Measurements from ENCODE around the gene PPP2R5A.
"Not testable (repeated sequence)": the region's sequence is repeated elsewhere in the genome, so short reads cannot be mapped to it uniquely, and the experiment has no call there.

PPP2R5A gene

DNA sequence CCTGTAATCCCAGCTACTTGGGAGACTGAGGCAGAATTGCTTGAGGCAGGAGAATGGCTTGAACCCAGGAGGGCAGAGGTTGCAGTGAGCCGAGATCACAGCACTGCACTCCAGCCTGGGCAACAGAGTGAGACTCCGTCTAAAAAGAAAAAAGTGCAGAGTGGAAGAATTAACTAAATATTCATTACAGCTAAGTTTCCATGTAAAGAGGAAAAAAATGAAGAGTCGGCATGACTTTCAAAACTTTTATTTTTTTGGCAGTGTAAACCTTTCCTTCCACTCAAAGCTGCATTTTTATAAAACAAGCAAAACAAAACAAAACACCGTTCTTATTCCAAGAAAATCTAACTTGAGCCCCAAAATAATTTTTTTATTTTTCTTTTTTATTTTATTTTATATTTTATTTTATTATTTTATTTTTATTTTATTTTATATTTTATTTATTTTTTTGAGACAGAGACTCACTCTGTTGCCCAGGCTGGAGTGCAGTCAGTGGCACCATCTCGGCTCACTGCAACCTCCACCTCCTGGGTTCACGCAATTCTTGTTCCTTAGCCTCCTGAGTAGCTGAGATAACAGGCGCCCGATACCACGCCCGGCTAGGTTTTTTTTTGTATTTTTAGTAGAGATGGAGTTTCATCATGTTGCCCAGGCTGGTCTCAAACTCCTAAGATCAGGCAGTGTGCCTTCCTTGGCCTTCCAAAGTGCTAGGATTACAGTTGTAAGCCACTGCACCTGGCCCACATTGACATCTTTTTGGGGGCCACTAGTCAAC lies 66.6 kb downstream of the PPP2R5A start:
- in situ Hi-C loops (cut with MboI; ENCODE audit: low sequenced_read_pairs) = loop anchor here (25.0 kb wide), 1 partner anchor 664 kb away; the partner anchor contains the start of gene NEK2

DNA sequence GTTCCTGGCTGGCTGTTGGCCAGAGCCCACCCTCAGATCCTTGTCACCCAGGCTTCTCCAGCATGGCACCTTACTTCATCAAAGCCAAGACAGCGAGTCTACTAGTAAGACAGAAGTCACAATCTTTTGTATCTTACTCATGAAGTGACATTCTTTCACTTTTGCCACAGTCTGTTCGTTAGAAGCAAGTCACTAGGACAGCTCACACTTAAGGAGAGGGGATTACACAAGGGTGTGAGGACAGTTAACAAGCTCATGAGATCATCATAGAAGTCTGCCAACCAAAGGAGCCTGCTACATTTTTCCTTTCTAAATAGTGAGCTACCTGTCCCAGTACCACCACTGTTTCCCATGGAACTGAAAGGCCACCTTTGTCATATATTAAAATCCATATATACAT lies 68.0 kb downstream of the PPP2R5A start:
- in situ Hi-C loops (cut with MboI; ENCODE audit: low sequenced_read_pairs) = loop anchor here (25.0 kb wide), 1 partner anchor 666 kb away; the partner anchor contains the start of gene NEK2

DNA sequence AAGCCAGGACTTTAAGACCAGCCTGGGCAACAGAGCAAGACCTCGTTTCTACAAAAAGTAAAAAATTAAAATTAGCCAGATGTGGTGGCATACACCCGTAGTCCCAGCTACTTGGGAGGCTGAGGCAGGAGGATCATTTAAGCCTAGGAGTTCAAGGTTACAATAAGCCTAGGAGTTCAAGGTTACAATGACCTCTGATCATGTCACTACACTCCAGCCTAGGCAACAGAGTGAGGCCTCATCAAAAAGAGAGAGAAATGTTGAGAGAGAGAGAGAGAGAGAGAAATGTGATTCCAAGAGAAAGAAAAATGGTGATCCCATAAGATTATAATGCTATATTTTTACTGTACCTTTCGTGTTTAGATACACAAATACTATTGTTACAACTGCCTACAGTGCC lies 69.3 kb downstream of the PPP2R5A start:
- in situ Hi-C loops (cut with MboI; ENCODE audit: low sequenced_read_pairs) = loop anchor here (25.0 kb wide), 1 partner anchor 667 kb away; the partner anchor contains the start of gene NEK2

DNA sequence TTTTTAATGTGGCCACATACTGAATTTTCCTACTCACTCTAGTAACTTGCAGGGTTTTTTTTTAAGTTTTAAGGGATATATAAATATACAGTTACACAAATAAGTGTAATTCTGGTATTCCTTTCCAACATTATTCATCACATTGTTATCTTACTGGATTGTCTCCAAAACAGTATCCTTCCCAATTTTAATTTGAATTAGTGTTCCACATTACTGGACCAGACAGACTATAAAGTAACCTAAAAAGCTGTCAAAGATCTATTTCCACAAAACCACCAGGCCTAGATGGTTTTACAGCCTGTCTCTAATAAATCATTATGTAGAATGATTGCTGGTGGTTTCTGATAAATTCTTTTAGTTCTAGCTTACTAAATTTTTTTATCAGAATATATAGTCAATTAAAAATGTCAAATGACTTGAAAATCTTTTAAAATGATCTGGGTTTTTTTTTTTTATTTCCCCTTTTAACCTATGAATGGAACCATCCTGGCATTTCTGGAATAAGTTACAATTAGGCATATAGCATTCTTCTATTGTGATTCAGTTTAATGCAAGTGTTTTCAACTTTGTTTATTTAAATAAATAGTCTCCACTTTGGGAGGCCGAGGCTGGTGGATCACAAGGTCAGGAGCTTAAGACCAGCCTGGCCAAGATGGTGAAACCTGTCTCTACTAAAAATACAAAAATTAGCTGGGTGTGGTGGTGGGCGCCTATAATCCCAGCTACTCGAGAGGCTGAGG lies 70.2 kb downstream of the PPP2R5A start:
- in situ Hi-C loops (cut with MboI; ENCODE audit: low sequenced_read_pairs) = loop anchor here (25.0 kb wide), 1 partner anchor 668 kb away; the partner anchor contains the start of gene NEK2

DNA sequence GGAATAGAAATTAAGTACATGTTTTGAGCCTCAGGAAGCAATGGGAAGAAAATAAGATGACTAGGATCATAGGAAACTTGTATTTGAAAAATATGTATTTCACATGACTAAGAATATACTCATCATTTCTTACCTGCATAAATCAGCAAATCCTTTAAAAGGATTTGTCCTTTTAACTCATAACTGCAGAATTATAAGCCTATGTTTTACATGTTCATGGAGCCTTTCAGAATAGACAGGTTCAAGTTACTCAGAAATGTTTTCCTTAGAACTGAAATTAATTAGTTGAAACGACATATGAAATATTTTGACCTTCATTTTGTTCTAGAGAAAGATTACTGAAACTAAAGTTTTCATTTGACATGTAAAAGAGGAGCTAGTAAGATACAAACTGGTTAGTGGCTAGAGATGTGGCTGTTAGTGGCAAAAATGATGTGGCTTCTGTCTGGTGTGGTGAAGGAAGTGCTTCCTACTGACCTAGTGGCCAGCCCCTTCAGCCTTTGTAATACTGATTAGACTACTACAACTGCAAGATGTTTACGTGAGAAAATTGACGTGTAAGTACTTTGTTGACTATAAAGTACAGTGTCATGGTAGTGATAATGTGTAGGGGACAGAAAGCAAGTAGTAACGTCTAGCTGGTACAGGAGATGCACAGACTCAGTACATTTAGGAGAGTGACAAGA lies 74.7 kb downstream of the PPP2R5A start:
- in situ Hi-C loops (cut with MboI; ENCODE audit: low sequenced_read_pairs) = loop anchor here (25.0 kb wide), 1 partner anchor 673 kb away; the partner anchor contains the start of gene NEK2

DNA sequence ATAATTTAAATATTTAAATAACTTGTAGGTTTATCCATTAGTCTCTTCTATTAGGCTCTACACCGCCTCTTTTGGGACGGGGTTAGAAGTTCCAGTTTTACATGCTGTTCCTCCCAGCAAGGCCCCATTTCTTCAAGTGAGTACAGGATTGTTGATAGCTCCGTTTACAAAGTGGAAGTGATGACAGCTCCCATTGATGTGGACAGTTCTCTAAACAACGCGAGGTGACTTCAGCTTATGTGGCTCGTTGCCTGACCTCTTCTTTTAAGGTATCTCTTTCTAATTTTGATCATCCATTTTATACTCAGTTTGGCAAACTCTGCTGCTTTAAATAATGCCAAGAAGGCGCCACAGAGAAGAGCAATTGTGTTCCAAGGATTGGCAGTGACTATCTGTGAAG lies 79.8 kb downstream of the PPP2R5A start:
- in situ Hi-C loops (cut with MboI; ENCODE audit: low sequenced_read_pairs) = loop anchor here (25.0 kb wide), 1 partner anchor 678 kb away; the partner anchor contains the start of gene NEK2

DNA sequence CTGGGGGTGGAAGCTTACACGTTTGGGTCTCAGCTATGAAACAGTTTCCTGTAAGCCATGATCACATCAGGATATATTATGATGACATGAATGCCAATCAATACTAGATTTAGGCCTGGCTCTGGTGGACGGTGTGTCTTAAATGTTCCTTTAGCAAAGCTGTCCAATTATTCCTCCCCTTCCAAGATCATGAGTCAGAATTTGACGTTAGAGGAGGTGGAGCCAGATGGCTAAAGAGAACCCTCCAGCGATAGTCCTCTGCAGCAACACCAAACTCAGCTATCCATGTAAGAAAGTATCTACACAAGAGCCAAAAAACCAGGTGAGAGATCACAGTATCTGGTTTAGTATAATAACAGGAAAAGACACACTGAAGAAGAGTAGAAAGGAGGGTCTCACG lies 81.7 kb downstream of the PPP2R5A start:
- in situ Hi-C loops (cut with MboI; ENCODE audit: low sequenced_read_pairs) = loop anchor here (25.0 kb wide), 1 partner anchor 680 kb away; the partner anchor contains the start of gene NEK2

DNA sequence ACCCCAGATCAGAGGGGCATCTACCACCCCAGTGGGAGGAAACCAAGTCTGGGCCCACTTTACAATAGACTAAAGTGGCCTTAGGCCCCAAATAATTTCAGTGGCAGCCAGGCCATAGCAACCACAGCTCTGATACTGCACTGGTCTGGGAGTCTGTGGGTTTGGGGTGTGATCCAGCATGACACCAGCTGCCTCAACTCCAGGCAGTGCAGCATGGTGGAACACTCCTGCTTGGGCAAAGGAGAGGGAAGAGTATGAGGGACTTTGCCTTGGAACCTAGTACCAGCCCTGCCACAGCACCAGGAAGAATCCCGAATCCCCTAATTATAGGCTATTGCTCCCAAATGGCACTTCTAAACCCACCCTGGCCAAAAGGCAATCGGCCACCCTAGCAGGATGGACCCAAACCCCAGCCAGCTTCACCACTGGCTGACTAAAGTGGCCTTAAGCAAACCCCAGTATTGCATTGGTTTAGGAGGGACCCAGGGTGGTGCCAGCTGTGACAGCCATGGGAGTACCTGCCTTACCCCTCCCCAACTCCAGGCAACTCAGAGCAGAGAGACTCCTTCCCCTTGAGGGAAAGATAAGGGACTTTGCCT lies 82.4 kb downstream of the PPP2R5A start:
- in situ Hi-C loops (cut with MboI; ENCODE audit: low sequenced_read_pairs) = loop anchor here (25.0 kb wide), 1 partner anchor 680 kb away; the partner anchor contains the start of gene NEK2

DNA sequence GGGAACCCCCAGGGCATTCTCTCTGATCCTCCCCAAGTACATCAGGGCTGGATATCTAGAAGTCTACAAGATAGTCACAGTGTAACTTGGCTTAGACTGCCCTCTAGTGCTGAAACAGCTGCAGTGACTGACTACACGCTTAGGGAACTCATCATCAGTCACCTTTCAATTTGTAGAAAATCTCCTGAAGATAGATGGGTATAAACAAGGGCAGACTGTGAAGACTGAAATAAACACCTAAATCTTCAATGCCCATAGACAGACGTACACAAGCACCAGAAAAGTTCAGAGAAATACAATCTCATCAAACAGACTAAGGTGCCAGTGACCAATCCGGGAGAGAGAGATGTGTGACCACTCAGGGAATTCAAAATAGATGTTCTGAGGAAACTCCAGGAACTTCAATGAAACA lies 82.9 kb downstream of the PPP2R5A start:
- in situ Hi-C loops (cut with MboI; ENCODE audit: low sequenced_read_pairs) = loop anchor here (25.0 kb wide), 1 partner anchor 681 kb away; the partner anchor contains the start of gene NEK2

DNA sequence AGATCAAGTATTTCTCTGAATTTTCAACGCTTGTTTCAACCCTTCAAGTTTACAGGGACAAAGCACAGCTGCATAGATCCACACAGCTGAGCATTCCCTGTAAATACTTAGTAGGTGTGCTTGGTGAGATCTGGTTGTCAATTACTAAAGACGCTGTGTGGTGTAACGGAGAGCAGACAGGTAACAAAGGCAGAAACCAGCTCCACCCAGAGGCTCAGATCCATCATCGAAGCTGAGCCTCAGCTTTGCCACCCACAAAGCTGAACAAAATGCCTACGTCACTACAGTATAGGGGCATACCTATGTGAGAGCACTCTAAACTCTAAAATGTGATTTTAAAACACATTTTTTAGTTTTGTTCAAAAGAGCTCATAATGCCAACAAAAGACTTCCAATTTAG lies 90.8 kb downstream of the PPP2R5A start:
- in situ Hi-C loops (cut with MboI; ENCODE audit: low sequenced_read_pairs) = no loop called here

DNA sequence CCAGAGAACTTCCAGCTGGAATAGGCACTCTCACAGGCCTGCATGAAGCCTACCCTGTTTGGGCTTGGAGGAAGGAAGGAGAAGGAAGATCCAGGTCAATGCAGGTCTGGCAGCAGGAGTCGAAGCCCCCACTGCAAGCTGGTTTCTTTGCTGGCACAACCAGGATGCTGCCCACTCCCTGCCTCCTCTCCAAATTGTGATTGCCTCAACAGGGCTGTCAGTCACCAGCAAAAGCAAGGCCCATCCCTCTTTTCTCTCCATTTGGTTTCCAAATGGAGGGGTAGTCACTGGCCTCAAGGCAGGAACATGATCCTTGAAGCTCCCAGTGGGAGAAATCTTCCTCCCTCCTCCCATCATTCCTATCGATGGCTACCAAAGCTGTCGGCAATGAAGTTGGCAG lies 92.4 kb downstream of the PPP2R5A start:
- in situ Hi-C loops (cut with MboI; ENCODE audit: low sequenced_read_pairs) = no loop called here

DNA sequence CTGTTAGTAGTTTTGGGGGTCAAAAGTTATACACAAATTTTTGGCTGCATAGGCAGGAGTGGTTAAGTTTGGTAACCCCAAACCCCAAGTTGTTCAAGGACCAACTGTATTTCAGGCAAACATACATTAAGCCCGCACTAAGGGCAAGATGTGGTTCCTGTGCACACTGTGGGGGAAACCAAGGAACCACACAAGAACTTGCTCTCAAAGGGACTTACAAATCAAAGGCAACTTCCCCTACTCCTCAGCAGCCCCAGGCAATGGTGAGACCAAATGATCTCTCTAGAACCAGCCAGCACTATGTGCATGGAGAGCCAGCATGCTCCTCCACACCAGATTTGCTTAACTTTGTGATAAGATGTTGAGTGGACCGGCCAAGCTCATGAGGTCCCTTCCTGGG lies 94.2 kb downstream of the PPP2R5A start:
- in situ Hi-C loops (cut with MboI; ENCODE audit: low sequenced_read_pairs) = no loop called here

DNA sequence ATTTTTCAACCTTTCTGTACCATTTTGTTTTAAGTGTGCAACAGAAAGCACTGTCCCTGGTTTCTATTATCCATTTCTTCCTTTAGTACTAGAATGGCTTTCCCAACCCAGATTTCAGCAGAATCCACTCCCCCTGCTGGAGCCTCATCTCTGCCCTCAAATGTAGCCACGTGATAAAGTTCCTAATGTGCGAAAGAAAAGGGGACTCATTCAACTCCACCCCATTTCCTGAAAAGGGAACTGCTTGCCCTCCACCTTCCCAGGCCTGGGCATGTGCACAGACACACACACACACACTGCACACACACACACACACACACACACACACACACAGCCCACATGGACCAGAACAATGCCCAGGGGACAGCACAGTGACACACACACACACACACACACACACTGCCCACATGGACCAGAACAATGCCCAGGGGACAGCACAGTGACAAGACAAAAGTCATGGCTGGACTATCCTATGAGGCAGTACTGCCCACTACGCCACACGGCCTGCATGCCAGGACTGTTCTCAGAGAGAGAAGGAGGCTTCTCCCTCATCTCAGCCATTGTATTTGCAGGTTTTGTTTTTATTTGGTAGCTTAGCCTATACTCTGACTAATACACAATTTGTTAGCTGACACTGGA lies 96.3 kb downstream of the PPP2R5A start:
- in situ Hi-C loops (cut with MboI; ENCODE audit: low sequenced_read_pairs) = no loop called here

DNA sequence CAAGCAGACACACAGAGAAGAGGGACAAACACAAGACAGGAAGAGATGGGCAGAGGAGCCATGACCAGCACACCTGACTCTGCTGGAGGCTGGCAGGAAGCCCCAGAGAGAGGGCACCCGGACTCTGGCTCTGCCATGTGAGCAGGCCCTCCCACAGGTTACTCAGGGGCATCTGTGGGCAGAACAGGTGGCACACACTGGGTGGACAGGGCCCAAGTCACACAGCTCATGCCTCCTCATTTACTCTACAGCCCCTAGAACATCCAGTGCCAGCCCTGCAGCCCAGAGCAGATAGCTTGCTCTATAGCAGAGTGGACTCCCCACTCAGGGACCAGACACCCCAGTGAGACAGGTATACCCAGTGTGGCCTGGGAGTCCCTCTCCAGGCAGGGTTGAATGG lies 100.8 kb downstream of the PPP2R5A start:
- in situ Hi-C loops (cut with MboI; ENCODE audit: low sequenced_read_pairs) = no loop called here

DNA sequence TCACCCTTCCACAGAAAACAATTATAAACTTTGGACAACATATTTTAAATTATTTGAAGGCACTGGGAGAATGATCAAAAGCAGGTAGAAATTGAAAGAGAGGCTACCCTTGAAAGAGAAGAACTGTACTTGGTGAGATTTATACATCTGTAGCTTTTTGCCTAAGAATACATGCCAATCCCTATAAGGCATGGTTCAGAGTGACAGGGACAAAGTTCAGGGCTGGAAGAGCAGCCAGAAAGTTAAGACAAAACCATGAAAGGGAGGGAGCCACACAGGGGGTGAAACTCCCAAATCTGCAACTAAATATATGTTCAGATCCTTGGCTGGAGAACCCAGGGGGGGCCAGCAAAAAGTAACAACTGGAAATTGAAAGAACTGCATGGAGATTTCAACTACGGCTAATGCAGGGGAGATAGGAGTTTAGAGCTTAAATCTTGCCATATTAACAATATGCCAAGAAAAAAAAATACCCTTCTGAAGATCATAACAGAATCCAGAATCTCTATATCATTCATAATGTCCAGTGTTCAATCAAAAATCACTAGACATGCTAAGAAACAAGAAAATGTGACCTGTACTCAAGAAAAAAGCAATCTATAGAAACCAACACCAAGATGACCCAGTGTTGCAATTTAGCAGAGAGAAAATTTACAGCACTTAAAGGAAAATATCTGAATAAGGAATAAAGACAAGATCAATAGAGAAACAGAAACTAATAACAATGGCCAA lies 103.9 kb downstream of the PPP2R5A start:
- in situ Hi-C loops (cut with MboI; ENCODE audit: low sequenced_read_pairs) = no loop called here

DNA sequence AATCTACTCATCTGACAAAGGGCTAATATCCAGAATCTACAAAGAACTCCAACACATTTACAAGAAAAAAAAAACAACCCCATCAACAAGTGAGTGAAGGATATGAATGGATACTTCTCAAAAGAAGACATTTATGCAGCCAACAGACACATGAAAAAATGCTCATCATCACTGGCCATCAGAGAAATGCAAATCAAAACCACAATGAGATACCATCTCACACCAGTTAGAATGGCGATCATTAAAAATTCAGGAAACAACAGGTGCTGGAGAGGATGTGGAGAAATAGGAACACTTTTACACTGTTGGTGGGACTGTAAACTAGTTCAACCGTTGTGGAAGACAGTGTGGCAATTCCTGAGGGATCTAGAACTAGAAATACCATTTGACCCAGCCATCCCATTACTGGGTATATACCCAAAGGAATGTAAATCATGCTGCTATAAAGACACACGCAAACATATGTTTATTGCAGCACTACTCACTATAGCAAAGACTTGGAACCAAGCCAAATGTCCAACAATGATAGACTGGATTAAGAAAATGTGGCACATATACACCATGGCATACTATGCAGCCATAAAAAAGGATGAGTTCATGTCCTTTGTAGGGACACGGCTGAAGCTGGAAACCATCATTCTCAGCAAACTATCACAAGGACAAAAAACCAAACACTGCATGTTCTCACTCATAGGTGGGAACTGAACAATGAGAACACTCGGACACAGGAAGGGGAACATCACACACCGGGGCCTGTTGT lies 110.6 kb downstream of the PPP2R5A start:
- in situ Hi-C loops (cut with MboI; ENCODE audit: low sequenced_read_pairs) = not testable (repeated sequence)

DNA sequence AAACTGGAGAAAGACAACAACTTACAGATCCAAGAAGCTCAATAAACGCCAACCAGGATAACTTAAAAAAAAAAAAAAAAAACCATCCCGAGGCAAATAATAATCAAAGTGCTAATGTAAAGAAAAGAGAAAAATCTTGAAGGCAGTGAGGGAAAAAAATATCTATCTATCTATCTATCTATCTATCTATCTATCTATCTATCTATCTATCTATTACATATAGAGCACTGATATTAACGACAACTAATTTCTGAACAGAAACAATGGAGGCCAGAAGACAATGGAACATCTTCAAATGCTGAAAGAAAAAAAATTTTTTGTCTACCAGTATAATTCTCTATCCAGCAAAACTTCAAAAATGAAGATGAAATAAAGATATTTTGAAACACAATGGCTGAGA lies 111.4 kb downstream of the PPP2R5A start:
- in situ Hi-C loops (cut with MboI; ENCODE audit: low sequenced_read_pairs) = no loop called here

DNA sequence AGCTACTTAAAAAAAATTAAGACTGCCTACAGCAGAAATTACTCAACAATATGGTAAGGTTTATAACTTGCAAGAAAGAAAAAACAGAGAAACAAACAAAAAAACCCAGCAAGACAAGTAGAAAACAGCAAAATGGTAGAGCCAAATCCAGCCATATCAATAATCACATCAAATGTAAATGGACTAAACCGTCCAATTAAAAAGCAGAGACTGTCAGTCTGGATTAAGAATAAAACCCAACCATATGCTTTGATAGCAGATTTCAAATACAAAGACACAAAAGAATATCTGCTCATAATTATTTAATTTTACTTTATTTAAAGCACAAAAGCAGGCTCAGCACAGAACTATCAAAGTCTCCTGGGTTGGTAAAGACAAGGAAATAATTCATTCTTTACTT lies 112.0 kb downstream of the PPP2R5A start:
- in situ Hi-C loops (cut with MboI; ENCODE audit: low sequenced_read_pairs) = no loop called here

DNA sequence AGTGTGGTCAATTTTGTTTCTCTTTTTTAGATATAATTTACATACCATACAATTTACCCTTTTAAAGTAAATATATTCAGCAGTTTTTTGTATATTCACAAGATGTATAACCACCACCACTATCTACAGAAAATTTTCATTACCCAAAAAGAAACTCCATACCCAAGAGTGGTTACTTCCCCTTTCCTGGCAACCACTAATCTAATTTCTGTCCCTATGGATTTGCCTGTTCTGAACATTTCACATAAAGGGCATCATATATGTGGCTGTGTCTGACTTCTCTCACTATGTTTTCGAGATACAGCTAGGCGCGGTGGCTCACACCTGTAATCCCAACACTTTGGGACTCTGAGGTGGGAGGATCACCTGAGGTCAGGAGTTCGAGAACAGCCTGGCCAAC lies 115.8 kb downstream of the PPP2R5A start:
- in situ Hi-C loops (cut with MboI; ENCODE audit: low sequenced_read_pairs) = no loop called here
